Panc1 (cell line): ENCODE results near the gene LTO1.

Source experiments
- CTCF ChIP-seq: fragments of 450-650 bp; IDR thresholded peaks from 2 replicates; pipeline ENCODE4 v1.5.1; 2017; ENCODE audit warnings: mild to moderate bottlenecking
- POLR2AphosphoS5 ChIP-seq: IDR thresholded peaks from 2 replicates; pipeline ENCODE4 v1.6.1; 2012; ENCODE audit warnings: mild to moderate bottlenecking, low read depth, low read length, moderate library complexity
- REST ChIP-seq, 2 experiments: IDR thresholded peaks; 2 replicates each; pipeline ENCODE4 v1.6.1; 2011 to 2012; ENCODE audit warnings: low read depth in 2 of 2, control low read depth in 1 of 2, low read length in 1 of 2, mild to moderate bottlenecking in 1 of 2, moderate library complexity in 1 of 2; ENCODE audit not compliant: insufficient read depth in 1 of 2

GRCh38 chr11:69691463-69691862, 16.3 kb upstream of the LTO1 start:
- TF ChIP-seq CTCF (no peak), POLR2AphosphoS5 (no peak), REST (IDR thresholded peaks at IDR 0.05; ENCODE audit: insufficient read depth in 1 of 2, low read depth in 2 of 2, low read length in 1 of 2) (no peak)
